Occipital lobe (tissue), 2 donors: ENCODE data around the gene LGMN. TPM values are rescaled to one million over a fixed set of nuclear protein-coding genes. Genes with fewer than 3 reads are reported as not detected.

Source experiments
- DNase-seq: peaks from one replicate; lab custom pipeline; 2025; lab: John Stamatoyannopoulos, UW
- total RNA-seq: library from RNA; depleted of rRNA; stranded (reverse); fragments of >200 nt; gene quantifications from one replicate; pipeline ENCODE4 v1.2.3, GENCODE V29; 2014

Gene LGMN
- total RNA-seq, 1 donor from 2014 or later, result 23.6 TPM

GRCh38 chr14:92677955-92678354, 70.5 kb downstream of the LGMN start:
- DNase-seq, result no peak

- no peak for DNase-seq
Observed at GRCh38 chr14:92677087-92677668, 71.2 kb downstream of the LGMN start.

GRCh38 chr14:92676403-92677086, 71.9 kb downstream of the LGMN start:
- DNase-seq, result no peak

GRCh38 chr14:92675976-92676375, 72.5 kb downstream of the LGMN start:
- no peak for DNase-seq

- no peak for DNase-seq
Observed at GRCh38 chr14:92675421-92675820, 73.0 kb downstream of the LGMN start.

- DNase-seq, result no peak
Observed at GRCh38 chr14:92673601-92674150, 74.8 kb downstream of the LGMN start.

- DNase-seq, result no peak
Observed at GRCh38 chr14:92670643-92671366, 77.6 kb downstream of the LGMN start.

GRCh38 chr14:92670160-92670559, 78.3 kb downstream of the LGMN start:
- no peak for DNase-seq

GRCh38 chr14:92668276-92668973, 80.0 kb downstream of the LGMN start:
- DNase-seq, result no peak

GRCh38 chr14:92666251-92666650, 82.2 kb downstream of the LGMN start:
- no peak for DNase-seq

- no peak for DNase-seq
Observed at GRCh38 chr14:92665661-92666110, 82.7 kb downstream of the LGMN start.

GRCh38 chr14:92663049-92663448, 85.4 kb downstream of the LGMN start:
- DNase-seq, result no peak

- DNase-seq, result no peak
Observed at GRCh38 chr14:92660571-92660970, 87.9 kb downstream of the LGMN start.

GRCh38 chr14:92659765-92660561, 88.5 kb downstream of the LGMN start:
- DNase-seq, result no peak

GRCh38 chr14:92658684-92659083, 89.7 kb downstream of the LGMN start:
- no peak for DNase-seq

- DNase-seq, result no peak
Observed at GRCh38 chr14:92658160-92658559, 90.3 kb downstream of the LGMN start.

- DNase-seq, result no peak
Observed at GRCh38 chr14:92657457-92658142, 90.8 kb downstream of the LGMN start.

GRCh38 chr14:92656306-92657081, 91.9 kb downstream of the LGMN start:
- DNase-seq, result no peak

- no peak for DNase-seq
Observed at GRCh38 chr14:92655419-92656201, 92.8 kb downstream of the LGMN start.
